H1 (cell line): ENCODE data around the gene ORAI1. TPM values are rescaled to one million over a fixed set of nuclear protein-coding genes. Genes with fewer than 3 reads are reported as not detected.

Experiments
- CTCF ChIA-PET: fragments of 300-600 bp; sonication (Branson Sonifier 250); formaldehyde crosslinking; loops from one replicate; lab custom pipeline; 2021; ENCODE audit not compliant: partially characterized antibody; lab: Charles Lee
- POLR2A ChIA-PET: fragments of 300-600 bp; sonication (Branson Sonifier 250); formaldehyde crosslinking; loops from one replicate; lab custom pipeline; 2021; ENCODE audit warnings: inconsistent platforms; ENCODE audit not compliant: partially characterized antibody; lab: Charles Lee
- DNase-seq, 2 experiments: peaks; one replicate each; pipeline versions ENCODE4 v3.0.0 to v3.0.0-alpha.2; 2010 to 2022; ENCODE audit warnings: low spot score in 2 of 2, low read depth in 1 of 2, mixed read lengths in 1 of 2
- FAIRE-seq: peaks from 2 replicates; lab custom pipeline; 2011; peaks lifted over from hg19 to GRCh38; lab: Jason Lieb, UNC
- H2AFZ ChIP-seq: 2 replicates; pipeline ENCODE4 v1.8.1; 2012; ENCODE audit warnings: low read length, inconsistent platforms
- H2AK5ac ChIP-seq: 2 replicates; pipeline ENCODE4 v1.6.1; 2013; ENCODE audit warnings: low read depth, low read length
- H2BK120ac ChIP-seq: replicated peaks from 2 replicates; pipeline ENCODE3; 2013; ENCODE audit warnings: low read depth, low read length, inconsistent platforms
- H2BK12ac ChIP-seq: 2 replicates; pipeline ENCODE4 v1.6.1; 2013; ENCODE audit warnings: low read depth, low read length
- H2BK15ac ChIP-seq: 2 replicates; pipeline ENCODE4 v1.6.1; 2013; ENCODE audit warnings: low read length
- H2BK20ac ChIP-seq: 2 replicates; pipeline ENCODE4 v1.6.1; 2013; ENCODE audit warnings: low read length
- H2BK5ac ChIP-seq: 2 replicates; pipeline ENCODE4 v1.6.1; 2013; ENCODE audit warnings: low read depth, low read length
- H3K14ac ChIP-seq: 2 replicates; pipeline ENCODE4 v1.6.1; 2013; ENCODE audit warnings: inconsistent platforms; ENCODE audit not compliant: insufficient read length
- H3K18ac ChIP-seq: 2 replicates; pipeline ENCODE4 v1.6.1; 2013; ENCODE audit warnings: low read length; ENCODE audit errors: extremely low read depth
- H3K23ac ChIP-seq: 2 replicates; pipeline ENCODE4 v1.6.1; 2013; ENCODE audit warnings: inconsistent platforms; ENCODE audit not compliant: insufficient read length
- H3K23me2 ChIP-seq: 2 replicates; pipeline ENCODE4 v1.6.1; 2013; ENCODE audit warnings: low read depth, low read length
- H3K27ac ChIP-seq: 2 replicates; pipeline ENCODE4 v1.6.1; 2011; ENCODE audit warnings: low read depth, low read length, inconsistent platforms
- H3K27me3 ChIP-seq, 4 experiments: replicated peaks in 1 of 4; 1 replicate in 1 of 4; 2 replicates in 3 of 4; pipeline versions ENCODE4 v1.6.1 to v1.8.1; 2011 to 2013; ENCODE audit warnings: low read length in 3 of 4, mild to moderate bottlenecking in 3 of 4, inconsistent platforms in 2 of 4, mixed read lengths in 2 of 4, moderate library complexity in 1 of 4; ENCODE audit not compliant: control insufficient read depth in 3 of 4, insufficient read depth in 3 of 4; ENCODE audit errors: extremely low read depth in 1 of 4
- H3K36me3 ChIP-seq, 4 experiments: 2 replicates each; pipeline versions ENCODE4 v1.6.1 to v1.8.1; 2011 to 2013; ENCODE audit warnings: mild to moderate bottlenecking in 4 of 4, low read length in 3 of 4, moderate library complexity in 2 of 4, control low read depth in 1 of 4, inconsistent platforms in 1 of 4; ENCODE audit not compliant: insufficient read depth in 4 of 4, control insufficient read depth in 2 of 4
- H3K4ac ChIP-seq: replicated peaks from 2 replicates; pipeline ENCODE3; 2013; ENCODE audit warnings: low read length, low read depth, mixed read lengths, inconsistent platforms; ENCODE audit not compliant: insufficient read length
- H3K4me1 ChIP-seq, 4 experiments: replicated peaks in 1 of 4; 1 replicate in 1 of 4; 2 replicates in 3 of 4; pipeline versions ENCODE4 v1.6.1 to v1.8.1; 2011 to 2013; ENCODE audit warnings: low read length in 3 of 4, inconsistent platforms in 2 of 4, mixed read lengths in 1 of 4; ENCODE audit not compliant: insufficient read depth in 4 of 4, control insufficient read depth in 3 of 4
- H3K4me2 ChIP-seq, 2 experiments: 2 replicates each; pipeline versions ENCODE4 v1.6.1 to v1.8.1; 2011 to 2013; ENCODE audit warnings: low read depth in 2 of 2, low read length in 2 of 2, control low read depth in 1 of 2, inconsistent platforms in 1 of 2, mild to moderate bottlenecking in 1 of 2; ENCODE audit not compliant: insufficient read depth in 1 of 2
- H3K4me3 ChIP-seq, 4 experiments: fragments of 200-600, 300-600 bp in 1 of 4; sonication (generic), shearing (Covaris generic), sonication (Bioruptor Twin) in 1 of 4; 2 replicates each; pipeline versions ENCODE4 v1.5.1 to v1.8.1; 2011 to 2016; ENCODE audit warnings: low read length in 4 of 4, low read depth in 3 of 4, control low read depth in 2 of 4, inconsistent platforms in 2 of 4, mild to moderate bottlenecking in 2 of 4, mixed read lengths in 1 of 4, moderate library complexity in 1 of 4; ENCODE audit not compliant: insufficient read depth in 2 of 4; ENCODE audit errors: extremely low read depth in 1 of 4
- H3K56ac ChIP-seq: replicated peaks from 2 replicates; pipeline ENCODE3; 2013; ENCODE audit warnings: low read depth, mild to moderate bottlenecking, mixed read lengths, low read length, inconsistent platforms; ENCODE audit not compliant: insufficient read length
- H3K79me1 ChIP-seq: 2 replicates; pipeline ENCODE4 v1.6.1; 2013; ENCODE audit warnings: low read depth, low read length, control low read depth
- H3K79me2 ChIP-seq, 2 experiments: 2 replicates each; pipeline versions ENCODE4 v1.6.1 to v1.8.1; 2012 to 2013; ENCODE audit warnings: low read length in 2 of 2, mild to moderate bottlenecking in 2 of 2, inconsistent platforms in 1 of 2; ENCODE audit not compliant: insufficient read depth in 2 of 2, control insufficient read depth in 1 of 2
- H3K9ac ChIP-seq, 4 experiments: replicated peaks in 1 of 4; 1 replicate in 1 of 4; 2 replicates in 3 of 4; pipeline versions ENCODE4 v1.6.1 to v1.8.1; 2011 to 2013; ENCODE audit warnings: low read depth in 3 of 4, low read length in 3 of 4, control low read depth in 2 of 4, mild to moderate bottlenecking in 2 of 4, moderate library complexity in 2 of 4, inconsistent platforms in 1 of 4; ENCODE audit errors: extremely low read depth in 1 of 4
- H3K9me3 ChIP-seq, 2 experiments: 2 replicates each; pipeline versions ENCODE4 v1.6.1 to v1.8.1; 2012 to 2013; ENCODE audit warnings: mild to moderate bottlenecking in 2 of 2, moderate library complexity in 2 of 2, control low read depth in 1 of 2, inconsistent platforms in 1 of 2, low read depth in 1 of 2, low read length in 1 of 2, mixed read lengths in 1 of 2; ENCODE audit not compliant: insufficient read depth in 2 of 2
- H4K20me1 ChIP-seq, 2 experiments: replicated peaks in 1 of 2; 2 replicates each; pipeline versions ENCODE3 to v1.8.1; 2011 to 2013; ENCODE audit warnings: inconsistent platforms in 2 of 2, low read length in 2 of 2, mild to moderate bottlenecking in 1 of 2; ENCODE audit not compliant: insufficient read depth in 2 of 2, control insufficient read depth in 1 of 2
- H4K5ac ChIP-seq: 2 replicates; pipeline ENCODE4 v1.6.1; 2013; ENCODE audit warnings: low read length, low read depth, mixed read lengths, inconsistent platforms; ENCODE audit not compliant: insufficient read length
- H4K8ac ChIP-seq: 2 replicates; pipeline ENCODE4 v1.8.0; 2013; ENCODE audit warnings: mild to moderate bottlenecking, moderate library complexity, low read length, inconsistent platforms; ENCODE audit not compliant: insufficient read depth; ENCODE audit errors: extremely low read depth
- H4K91ac ChIP-seq: replicated peaks from 2 replicates; pipeline ENCODE3; 2013; ENCODE audit warnings: low read length, mixed read lengths, inconsistent platforms; ENCODE audit not compliant: insufficient read length
- SAP30 ChIP-seq: fragments of 300-600 bp; sonication (generic); IDR thresholded peaks from 2 replicates; pipeline ENCODE4 v1.7.1; 2012; ENCODE audit warnings: low read length, moderate library complexity, mild to moderate bottlenecking, inconsistent platforms; ENCODE audit not compliant: insufficient read depth, insufficient replicate concordance
- WGBS, 2 experiments: shearing (Covaris generic) in 1 of 2; methylation state at CpG; one replicate each; pipeline versions ENCODE4 v1.1.6 to v1.1.7; 2013 to 2015; ENCODE audit warnings: low lambda C conversion rate in 2 of 2, mixed read lengths in 2 of 2, inconsistent platforms in 1 of 2, low coverage in 1 of 2, missing lambda C conversion rate in 1 of 2; ENCODE audit not compliant: insufficient replicate concordance in 2 of 2, insufficient coverage in 1 of 2, insufficient read length in 1 of 2; ENCODE audit errors: extremely low coverage in 1 of 2, missing lambda C conversion rate in 1 of 2; 5-methylcytosine and 5-hydroxymethylcytosine counted together
- polyA plus RNA-seq, 7 experiments: library from polyadenylated mRNA; depleted of rRNA in 3 of 7; stranded (reverse) in 5 of 7; unstranded in 2 of 7; fragments of >200 nt in 5 of 7; fragments of 200-250 nt in 2 of 7; gene quantifications; 1 replicate in 5 of 7; 2 replicates in 1 of 7; 4 replicates in 1 of 7; pipeline versions ENCODE4 v1.2.1 to v1.2.3, GENCODE V29; 2011 to 2013; ENCODE audit warnings: missing spikeins in 2 of 7, mixed read lengths in 2 of 7
- total RNA-seq: library from RNA; stranded (reverse); fragmentation: NEBNext Ultra II Directional; extraction: Animal tissue kit (Norgen Biotek cat#: 25700); gene quantifications from 2 replicates; pipeline ENCODE4 v1.2.1, GENCODE V29; 2021

Gene ORAI1
- total and polyA plus RNA-seq, 2 of the 8 experiments (the other 6 are each of a cell fraction or from before 2014, with no cell fraction given): 29.9 to 71.5 TPM

DNA sequence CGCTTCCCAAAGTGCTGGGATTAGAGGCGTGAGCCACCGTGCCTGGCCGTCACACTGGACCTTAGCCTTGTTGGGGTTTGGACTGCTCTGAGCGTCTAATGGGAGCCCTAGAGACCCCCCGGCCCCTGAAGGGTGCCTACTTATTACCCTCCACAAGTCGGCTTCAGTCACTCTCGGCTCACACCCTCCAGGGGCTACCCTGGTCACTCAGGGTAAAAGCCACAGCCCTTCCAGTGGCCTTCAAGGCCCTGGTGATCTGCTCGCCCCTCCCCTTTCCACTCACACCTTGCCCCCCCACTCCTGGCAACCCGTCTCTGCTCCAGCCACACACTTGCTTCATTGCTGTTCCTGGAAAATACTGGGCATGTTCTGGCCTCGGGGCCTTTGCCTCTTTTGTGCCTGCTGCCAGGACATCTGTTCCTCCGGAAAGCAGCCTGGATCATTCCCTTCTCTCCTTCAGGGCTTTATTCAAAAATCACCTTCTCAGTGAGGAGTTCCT, 46.7 kb downstream of the ORAI1 start:
- H3K79me1 ChIP-seq: no peaks in the 10 kb centered on the region
- no peak overlapping the region for H4K5ac ChIP-seq
- WGBS, 2 experiments: 74% methylated on average over 12 of the region's 12 CpGs; no CpG with 5 or more reads in 1 of the 2 experiments
- no peaks in the 10 kb centered on the region for H4K20me1 ChIP-seq
- peak overlapping the region; percentile 51 to 65 for H3K4me2 ChIP-seq
- peak overlapping the region; percentile 88 for H4K91ac ChIP-seq
- H3K18ac ChIP-seq: no peak overlapping the region
- no peak overlapping the region for H3K14ac ChIP-seq
- H3K9me3 ChIP-seq: no peaks in the 10 kb centered on the region
- no peak overlapping the region for H3K56ac ChIP-seq
- H2BK20ac ChIP-seq: no peak overlapping the region
- CTCF ChIA-PET: interaction anchor here (1.2 to 7.9 kb wide), 5 partner anchors 9 to 120 kb away, joined by 4 to 48 read pairs (median 8); no protein-coding TSS in a partner anchor
- no peaks in the 10 kb centered on the region for H3K27me3 ChIP-seq
- POLR2A ChIA-PET: interaction anchor here (1.0 to 6.1 kb wide), 9 partner anchors 8 to 137 kb away, joined by 3 to 29 read pairs (median 4); partner anchors contain the start of genes KDM2B and ORAI1
- FAIRE-seq: no peak
- H3K36me3 ChIP-seq: no peaks in the 10 kb centered on the region
- H3K27ac ChIP-seq: peak overlapping the region; percentile 37; the same call in 1 of the 2 replicates
- no peaks in the 10 kb centered on the region for H3K79me2 ChIP-seq
- H3K4ac ChIP-seq: peak overlapping the region; percentile 8
- H4K8ac ChIP-seq: peak overlapping the region; percentile 63; the same call in 1 of the 2 replicates
- no peak overlapping the region for H2BK120ac ChIP-seq
- H2BK5ac ChIP-seq: peak overlapping the region; percentile 78; the same call in 1 of the 2 replicates
- no peak overlapping the region for H3K23ac ChIP-seq
- no peak for DNase-seq
- peaks cover 0 to 12% (median 5%) of the 10 kb centered on the region in 4 experiments; a peak in 6 of 7 replicates for H3K4me1 ChIP-seq
- H2BK15ac ChIP-seq: no peak overlapping the region
- peak overlapping the region in 3 of 4 experiments; percentile 22 to 54 (median 36); a peak in 5 of 8 replicates for H3K4me3 ChIP-seq
- H3K9ac ChIP-seq: peak overlapping the region in 2 of 4 experiments; percentile 14 to 29; a peak in 3 of 7 replicates
- peak overlapping the region; percentile 87; the same call in 1 of the 2 replicates for H2BK12ac ChIP-seq
- no peak overlapping the region for H2AK5ac ChIP-seq
- no peaks in the 10 kb centered on the region; the same call in 1 of the 2 replicates for H3K23me2 ChIP-seq
- H2AFZ ChIP-seq: no peak overlapping the region
- TF ChIP-seq SAP30: no peak
